GM12874 (cell line): ENCODE measurements around the gene C14orf132.

Experiments
- TF ChIP-seq, protein P1 (sequence below): IDR thresholded peaks from 2 replicates; pipeline ENCODE4 v1.5.1; 2011; ENCODE audit warnings: low read depth, mild to moderate bottlenecking, control low read depth, low read length, moderate library complexity; ENCODE audit not compliant: insufficient read depth

C14orf132 gene

DNA sequence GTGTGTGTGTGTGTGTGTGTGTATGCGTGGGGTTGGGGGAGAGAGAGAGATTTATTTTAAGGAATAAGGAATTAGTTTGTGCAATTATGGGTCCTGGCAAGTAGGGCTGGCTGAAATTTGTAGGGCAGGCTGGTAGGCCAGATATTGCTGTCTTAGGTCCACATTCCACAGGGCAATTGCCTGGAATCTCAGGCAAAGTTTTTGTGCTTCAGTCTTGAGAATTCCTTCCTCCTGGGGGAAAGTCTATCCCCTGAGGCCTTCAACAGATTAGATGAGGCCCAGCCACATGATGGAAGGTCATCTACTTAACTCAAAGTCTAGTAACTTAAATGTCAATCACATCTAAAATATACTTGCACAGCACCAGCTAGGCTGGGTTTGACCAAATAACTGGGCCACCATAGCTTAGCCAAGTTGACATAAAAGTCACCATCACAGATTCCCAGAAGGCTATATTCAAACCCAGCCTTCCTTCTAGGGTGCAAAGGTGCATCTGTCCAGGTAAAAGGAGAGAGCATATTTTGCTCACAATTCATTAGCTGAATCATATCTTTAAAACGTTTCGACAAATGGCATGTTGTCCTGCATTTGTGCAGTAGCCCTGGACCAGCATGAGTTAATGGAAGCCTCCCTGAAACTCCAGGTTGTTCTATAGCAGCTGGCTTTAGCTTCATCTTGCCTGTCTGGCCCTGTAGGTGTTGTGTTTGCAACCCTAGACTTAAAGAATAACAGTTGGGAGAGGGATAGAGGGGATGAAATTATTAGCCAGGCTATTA is 63.1 kb downstream of the C14orf132 start:
- TF ChIP-seq, protein P1, sequence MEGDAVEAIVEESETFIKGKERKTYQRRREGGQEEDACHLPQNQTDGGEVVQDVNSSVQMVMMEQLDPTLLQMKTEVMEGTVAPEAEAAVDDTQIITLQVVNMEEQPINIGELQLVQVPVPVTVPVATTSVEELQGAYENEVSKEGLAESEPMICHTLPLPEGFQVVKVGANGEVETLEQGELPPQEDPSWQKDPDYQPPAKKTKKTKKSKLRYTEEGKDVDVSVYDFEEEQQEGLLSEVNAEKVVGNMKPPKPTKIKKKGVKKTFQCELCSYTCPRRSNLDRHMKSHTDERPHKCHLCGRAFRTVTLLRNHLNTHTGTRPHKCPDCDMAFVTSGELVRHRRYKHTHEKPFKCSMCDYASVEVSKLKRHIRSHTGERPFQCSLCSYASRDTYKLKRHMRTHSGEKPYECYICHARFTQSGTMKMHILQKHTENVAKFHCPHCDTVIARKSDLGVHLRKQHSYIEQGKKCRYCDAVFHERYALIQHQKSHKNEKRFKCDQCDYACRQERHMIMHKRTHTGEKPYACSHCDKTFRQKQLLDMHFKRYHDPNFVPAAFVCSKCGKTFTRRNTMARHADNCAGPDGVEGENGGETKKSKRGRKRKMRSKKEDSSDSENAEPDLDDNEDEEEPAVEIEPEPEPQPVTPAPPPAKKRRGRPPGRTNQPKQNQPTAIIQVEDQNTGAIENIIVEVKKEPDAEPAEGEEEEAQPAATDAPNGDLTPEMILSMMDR = no peak

GRCh38 chr14:96103075-96103474 is 63.9 kb downstream of the C14orf132 start:
- TF ChIP-seq, protein P1 = no peak

DNA sequence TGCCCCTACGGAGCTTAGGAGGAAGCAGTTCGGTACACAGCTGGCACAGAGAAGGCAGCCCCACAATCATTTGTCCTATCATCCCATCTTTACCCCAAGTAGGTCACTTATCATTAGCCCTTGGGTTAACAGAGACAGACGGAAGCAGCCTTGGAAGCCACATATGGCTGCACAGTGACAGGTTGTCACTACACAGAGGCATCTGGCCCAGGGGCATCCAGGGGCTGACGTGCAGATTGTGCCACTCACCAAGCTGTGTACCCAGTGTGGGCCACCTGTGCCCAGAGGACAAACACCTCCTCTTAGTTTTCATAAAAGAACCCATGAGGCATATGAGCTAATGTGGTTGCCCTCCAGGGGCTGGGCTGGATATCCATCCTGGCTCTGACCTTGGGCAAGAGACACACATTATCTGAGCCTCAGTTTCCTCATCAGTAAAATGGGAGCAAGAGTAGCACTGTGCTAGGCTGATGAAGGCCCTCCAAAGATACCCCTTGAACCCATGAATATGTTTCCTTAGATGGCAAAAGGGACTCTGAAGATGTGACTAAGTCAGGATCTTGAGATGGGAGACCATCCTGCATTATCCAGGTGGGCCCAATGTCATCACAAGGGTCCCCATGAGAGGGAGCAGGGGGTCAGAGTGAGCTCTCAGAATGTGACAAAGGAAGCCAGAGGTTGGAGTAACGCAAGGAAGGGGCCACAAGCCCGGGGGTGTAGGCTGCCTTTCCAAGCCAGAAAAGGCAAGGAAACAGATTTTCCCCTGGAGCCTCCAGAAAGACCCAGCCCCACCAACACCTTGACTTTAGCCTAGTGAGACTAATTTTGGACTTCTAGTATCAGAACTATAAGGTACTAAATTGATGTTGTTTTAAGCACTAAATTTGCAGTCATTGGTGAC is 64.6 kb downstream of the C14orf132 start:
- TF ChIP-seq, protein P1 = no peak

- TF ChIP-seq, protein P1 = no peak
Observed at GRCh38 chr14:96104469-96105057, 65.4 kb downstream of the C14orf132 start.

DNA sequence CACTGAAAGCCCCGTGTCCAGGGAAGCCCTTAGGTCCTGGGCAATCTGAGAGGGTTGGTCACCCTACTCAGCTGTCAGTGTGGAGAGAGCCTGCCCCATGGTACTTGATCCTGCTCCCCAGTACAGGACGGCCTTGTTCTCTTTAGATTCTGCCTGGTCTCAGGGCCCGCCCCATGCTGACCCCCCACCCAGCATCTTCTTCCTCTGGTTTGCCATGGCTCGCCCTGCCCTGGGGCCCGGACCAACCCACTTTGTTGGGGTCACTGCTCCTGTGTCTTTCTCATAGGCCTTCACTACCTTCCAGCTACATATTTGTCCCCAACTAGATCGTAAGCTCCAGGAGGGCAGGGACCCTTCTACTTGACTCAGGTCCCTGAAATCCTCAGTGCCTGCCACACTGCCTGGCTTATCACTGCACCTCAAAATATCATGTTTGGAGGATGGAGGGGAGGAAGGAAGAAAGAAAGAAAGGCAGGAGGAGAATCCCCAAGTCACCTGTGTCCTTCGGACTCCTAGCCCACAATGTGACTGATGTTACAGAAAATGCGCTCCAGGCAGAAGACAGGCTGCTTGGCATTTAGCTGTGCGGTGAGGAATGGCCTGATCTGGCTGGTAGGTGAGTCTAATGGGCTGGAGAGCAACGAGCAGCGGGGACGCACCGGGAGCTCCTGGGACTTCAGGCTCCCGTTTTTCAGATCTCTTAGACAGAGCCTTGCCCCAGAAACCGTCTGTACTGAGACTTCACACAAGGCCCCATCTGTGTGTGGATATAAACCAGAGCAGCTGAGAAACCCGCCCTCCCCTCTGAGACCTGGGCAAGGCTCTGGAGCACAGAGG is 66.1 kb downstream of the C14orf132 start:
- TF ChIP-seq, protein P1 = no peak

- TF ChIP-seq, protein P1 = no peak
Observed at GRCh38 chr14:96105926-96106441, 66.8 kb downstream of the C14orf132 start.
